Activated gamma-delta T cell (primary cell): ENCODE data around the gene UBN2.
"Not testable (repeated sequence)": the region's sequence is repeated elsewhere in the genome, so short reads cannot be mapped to it uniquely, and the experiment has no call there.

ENCODE experiments used
- DNase-seq: peaks from one replicate; lab custom pipeline; 2025; lab: John Stamatoyannopoulos, UW

Gene UBN2

GRCh38 chr7:139294951-139295575 lies 64.0 kb downstream of the UBN2 start:
- DNase-seq, result no peak

GRCh38 chr7:139297795-139298194 lies 66.8 kb downstream of the UBN2 start:
- no peak for DNase-seq

GRCh38 chr7:139299296-139299695 lies 68.3 kb downstream of the UBN2 start:
- DNase-seq, result no peak

GRCh38 chr7:139300390-139300789 lies 69.4 kb downstream of the UBN2 start:
- no peak for DNase-seq

- DNase-seq, result no peak
These were observed 73.5 kb downstream of the UBN2 start for GRCh38 chr7:139304517-139304916.

GRCh38 chr7:139317939-139318505 lies 87.0 kb downstream of the UBN2 start:
- DNase-seq, result no peak

- no peak for DNase-seq
These were observed 90.2 kb downstream of the UBN2 start for GRCh38 chr7:139321071-139321745.

- not testable (repeated sequence) for DNase-seq
These were observed 93.7 kb downstream of the UBN2 start for GRCh38 chr7:139324709-139325108.

- DNase-seq, result no peak
These were observed 97.3 kb downstream of the UBN2 start for GRCh38 chr7:139328375-139328774.

GRCh38 chr7:139329119-139329518 lies 98.1 kb downstream of the UBN2 start:
- DNase-seq, result no peak

- no peak for DNase-seq
These were observed 99.4 kb downstream of the UBN2 start for GRCh38 chr7:139330333-139331030.

- DNase-seq, result no peak
These were observed 101.8 kb downstream of the UBN2 start for GRCh38 chr7:139332697-139333359.

GRCh38 chr7:139333443-139333842 lies 102.4 kb downstream of the UBN2 start:
- not testable (repeated sequence) for DNase-seq

- no peak for DNase-seq
These were observed 103.5 kb downstream of the UBN2 start for GRCh38 chr7:139334399-139335150.

GRCh38 chr7:139339025-139339424 lies 108.0 kb downstream of the UBN2 start:
- DNase-seq, result no peak

GRCh38 chr7:139339698-139340036 lies 108.6 kb downstream of the UBN2 start:
- DNase-seq, result no peak

GRCh38 chr7:139340037-139340807 lies 109.2 kb downstream of the UBN2 start:
- peak; percentile 88 for DNase-seq

GRCh38 chr7:139340808-139341057 lies 109.7 kb downstream of the UBN2 start:
- peak; percentile 64 for DNase-seq

GRCh38 chr7:139341058-139341775 lies 110.2 kb downstream of the UBN2 start, which contains the start of gene FMC1:
Gene FMC1 (plus strand): TSS chr7:139341337. CDS start chr7:139341385, 48 bp downstream.
- peak; percentile 60 for DNase-seq

- no peak for DNase-seq
These were observed 110.8 kb downstream of the UBN2 start for GRCh38 chr7:139341776-139342226.
